ENCODE data around the gene NRXN3.

The NRXN3 gene

DNA sequence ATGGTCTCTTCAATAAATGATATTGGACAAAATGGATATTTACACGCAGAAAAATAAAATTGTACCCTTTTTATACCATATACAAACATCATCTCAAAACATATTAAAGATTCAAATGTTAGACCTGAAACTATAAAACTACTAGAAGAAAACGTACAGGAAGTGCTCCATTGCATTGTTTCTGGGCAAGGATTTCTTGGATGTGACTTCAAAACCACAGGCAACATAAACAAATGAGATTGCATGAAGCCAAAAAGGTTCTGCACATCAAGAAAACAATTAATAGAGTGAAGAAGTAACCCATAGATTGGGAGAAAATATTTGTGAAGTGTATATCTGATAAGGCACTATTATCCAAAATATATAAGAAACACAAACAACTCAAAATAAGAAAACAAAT is 812.4 kb downstream of the NRXN3 start:
- Histone ChIP-seq H3K4me3 (ENCODE audit: low read depth, low read length, poor library complexity, severe bottlenecking) (no peak overlapping the region), H3K36me3 (ENCODE audit: insufficient read depth, low read length) (no peaks in the 10 kb centered on the region), H3K27me3 (ENCODE audit: insufficient read depth, low read length) (no peaks in the 10 kb centered on the region), H4K20me1 (ENCODE audit: insufficient read depth, low read length) (no peaks in the 10 kb centered on the region), H3K4me1 (ENCODE audit: insufficient read depth, low read length, severe bottlenecking) (no peaks in the 10 kb centered on the region), H3K79me2 (ENCODE audit: insufficient read depth, low read length) (no peaks in the 10 kb centered on the region), H2AFZ (ENCODE audit: low read length) (no peak overlapping the region), H3K9me3 (ENCODE audit: low read length) (no peaks in the 10 kb centered on the region), H3F3A (ENCODE audit: insufficient read depth, low read length) (no peaks in the 10 kb centered on the region), H3K9ac (ENCODE audit: low read length) (no peak overlapping the region), H3K9me2 (ENCODE audit: low read depth, low read length) (no peaks in the 10 kb centered on the region), H3K4me2 (ENCODE audit: low read length) (no peak overlapping the region), H3K27ac (ENCODE audit: low read depth, low read length, poor library complexity, severe bottlenecking) (no peak overlapping the region)
- no peak for TF ChIP-seq EZH2 (IDR thresholded peaks at IDR 0.05; ENCODE audit: borderline replicate concordance, low read length)
- TF ChIP-seq, protein P1, sequence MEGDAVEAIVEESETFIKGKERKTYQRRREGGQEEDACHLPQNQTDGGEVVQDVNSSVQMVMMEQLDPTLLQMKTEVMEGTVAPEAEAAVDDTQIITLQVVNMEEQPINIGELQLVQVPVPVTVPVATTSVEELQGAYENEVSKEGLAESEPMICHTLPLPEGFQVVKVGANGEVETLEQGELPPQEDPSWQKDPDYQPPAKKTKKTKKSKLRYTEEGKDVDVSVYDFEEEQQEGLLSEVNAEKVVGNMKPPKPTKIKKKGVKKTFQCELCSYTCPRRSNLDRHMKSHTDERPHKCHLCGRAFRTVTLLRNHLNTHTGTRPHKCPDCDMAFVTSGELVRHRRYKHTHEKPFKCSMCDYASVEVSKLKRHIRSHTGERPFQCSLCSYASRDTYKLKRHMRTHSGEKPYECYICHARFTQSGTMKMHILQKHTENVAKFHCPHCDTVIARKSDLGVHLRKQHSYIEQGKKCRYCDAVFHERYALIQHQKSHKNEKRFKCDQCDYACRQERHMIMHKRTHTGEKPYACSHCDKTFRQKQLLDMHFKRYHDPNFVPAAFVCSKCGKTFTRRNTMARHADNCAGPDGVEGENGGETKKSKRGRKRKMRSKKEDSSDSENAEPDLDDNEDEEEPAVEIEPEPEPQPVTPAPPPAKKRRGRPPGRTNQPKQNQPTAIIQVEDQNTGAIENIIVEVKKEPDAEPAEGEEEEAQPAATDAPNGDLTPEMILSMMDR (IDR thresholded peaks at IDR 0.05; ENCODE audit: low read length): no peak

DNA sequence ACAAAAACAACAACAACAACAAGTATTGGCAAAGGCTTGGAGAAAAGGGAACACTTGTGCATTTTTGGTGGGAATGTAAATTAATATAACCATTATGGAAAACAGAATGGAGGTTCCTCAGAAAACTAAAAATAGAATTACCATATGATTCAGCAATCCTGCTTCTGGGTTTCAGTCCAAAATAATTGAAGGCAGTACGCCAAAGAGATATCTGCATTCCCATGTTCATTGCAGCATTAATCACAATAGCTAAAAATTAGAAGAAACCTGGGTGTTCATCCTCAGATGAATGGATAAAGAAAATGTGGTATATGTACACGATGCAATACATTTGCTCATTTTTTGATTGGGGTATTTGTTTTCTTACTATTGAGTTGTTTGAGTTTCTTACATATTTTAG is 813.0 kb downstream of the NRXN3 start:
- no peaks in the 10 kb centered on the region for H3K9me3 ChIP-seq (ENCODE audit: low read length)
- no peak overlapping the region for H3K27ac ChIP-seq (ENCODE audit: low read depth, low read length, poor library complexity, severe bottlenecking)
- H3F3A ChIP-seq (ENCODE audit: insufficient read depth, low read length): no peaks in the 10 kb centered on the region
- no peaks in the 10 kb centered on the region for H3K79me2 ChIP-seq (ENCODE audit: insufficient read depth, low read length)
- H3K9me2 ChIP-seq (ENCODE audit: low read depth, low read length): no peaks in the 10 kb centered on the region
- H2AFZ ChIP-seq (ENCODE audit: low read length): no peak overlapping the region
- H4K20me1 ChIP-seq (ENCODE audit: insufficient read depth, low read length): no peaks in the 10 kb centered on the region
- no peaks in the 10 kb centered on the region for H3K27me3 ChIP-seq (ENCODE audit: insufficient read depth, low read length)
- no peak overlapping the region for H3K4me2 ChIP-seq (ENCODE audit: low read length)
- H3K36me3 ChIP-seq (ENCODE audit: insufficient read depth, low read length): no peaks in the 10 kb centered on the region
- H3K4me3 ChIP-seq (ENCODE audit: low read depth, low read length, poor library complexity, severe bottlenecking): no peak overlapping the region
- H3K9ac ChIP-seq (ENCODE audit: low read length): no peak overlapping the region
- no peak for TF ChIP-seq EZH2 (IDR thresholded peaks at IDR 0.05; ENCODE audit: borderline replicate concordance, low read length)
- TF ChIP-seq, protein P1 (IDR thresholded peaks at IDR 0.05; ENCODE audit: low read length): no peak
- no peaks in the 10 kb centered on the region for H3K4me1 ChIP-seq (ENCODE audit: insufficient read depth, low read length, severe bottlenecking)

DNA sequence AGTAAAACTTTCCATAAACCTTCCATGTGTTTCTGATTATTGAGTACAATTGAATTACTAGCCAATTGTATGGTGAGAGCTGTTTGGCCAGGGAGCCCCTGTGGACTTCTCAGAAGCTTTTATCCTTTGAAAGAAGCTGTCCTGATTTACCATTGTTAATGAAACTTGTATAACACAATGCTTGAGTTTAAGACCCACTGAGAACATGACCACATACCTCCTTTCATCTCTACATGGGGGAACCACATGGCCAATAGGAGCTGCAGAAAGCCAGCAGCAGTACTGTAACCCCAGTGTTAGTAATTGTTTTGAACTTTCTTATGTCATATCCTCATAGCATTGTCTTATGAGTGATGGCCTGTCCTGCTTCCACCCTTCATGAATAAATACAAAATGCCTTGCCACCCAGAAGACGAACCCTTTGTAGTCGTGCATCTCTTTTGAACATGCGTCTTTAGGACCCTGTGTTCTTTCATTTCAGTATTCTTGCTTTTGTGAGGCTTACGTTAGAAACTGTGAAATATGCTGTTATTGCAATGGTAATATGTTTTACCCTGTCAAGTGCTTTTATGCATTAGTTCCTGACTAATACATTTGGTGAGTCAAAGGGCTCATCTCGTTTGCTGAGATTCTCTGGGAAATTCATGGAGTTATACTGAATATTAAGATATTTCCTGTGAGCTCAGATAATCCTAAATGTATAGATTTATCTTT is 815.7 kb downstream of the NRXN3 start:
- Histone ChIP-seq H3F3A (ENCODE audit: insufficient read depth, low read length) (no peaks in the 10 kb centered on the region), H4K20me1 (ENCODE audit: insufficient read depth, low read length) (no peaks in the 10 kb centered on the region), H3K9me2 (ENCODE audit: low read depth, low read length) (no peaks in the 10 kb centered on the region), H3K4me1 (ENCODE audit: insufficient read depth, low read length, severe bottlenecking) (no peaks in the 10 kb centered on the region), H3K36me3 (ENCODE audit: insufficient read depth, low read length) (no peaks in the 10 kb centered on the region), H3K4me3 (ENCODE audit: low read depth, low read length, poor library complexity, severe bottlenecking) (no peak overlapping the region), H3K9ac (ENCODE audit: low read length) (no peak overlapping the region), H3K9me3 (ENCODE audit: low read length) (no peaks in the 10 kb centered on the region), H3K79me2 (ENCODE audit: insufficient read depth, low read length) (no peaks in the 10 kb centered on the region), H3K27ac (ENCODE audit: low read depth, low read length, poor library complexity, severe bottlenecking) (no peak overlapping the region), H2AFZ (ENCODE audit: low read length) (no peak overlapping the region), H3K4me2 (ENCODE audit: low read length) (no peak overlapping the region), H3K27me3 (ENCODE audit: insufficient read depth, low read length) (no peaks in the 10 kb centered on the region)
- no peak for TF ChIP-seq EZH2 (IDR thresholded peaks at IDR 0.05; ENCODE audit: borderline replicate concordance, low read length)
- TF ChIP-seq, protein P1 (IDR thresholded peaks at IDR 0.05; ENCODE audit: low read length): no peak

Measured in OCI-LY1 (cell line).